MM.1S (cell line): Measurements from ENCODE around the gene NFAM1.

ENCODE experiments used
- DNase-seq: peaks from one replicate; pipeline ENCODE4 v3.0.0-alpha.2; 2015
- H2AFZ ChIP-seq: fragments of 300-600 bp; sonication (generic); 2 replicates; pipeline ENCODE4 v1.6.0; 2016; ENCODE audit warnings: antibody characterized with exemption, low read length
- H3F3A ChIP-seq: fragments of 300-600 bp; sonication (generic); 2 replicates; pipeline ENCODE4 v1.6.1; 2016; ENCODE audit warnings: mild to moderate bottlenecking, antibody characterized with exemption, low read length, moderate library complexity, mixed read lengths; ENCODE audit not compliant: insufficient read depth
- H3K27ac ChIP-seq: fragments of 300-600 bp; sonication (generic); 2 replicates; pipeline ENCODE4 v1.5.1; 2016; ENCODE audit warnings: mild to moderate bottlenecking, low read length
- H3K27me3 ChIP-seq: fragments of 300-600 bp; sonication (generic); replicated peaks from 2 replicates; pipeline ENCODE4 v1.6.0; 2016; ENCODE audit warnings: low read length; ENCODE audit not compliant: insufficient read depth
- H3K36me3 ChIP-seq: fragments of 300-600 bp; sonication (generic); replicated peaks from 2 replicates; pipeline ENCODE4 v1.6.1; 2016; ENCODE audit warnings: mild to moderate bottlenecking, low read length, mixed read lengths; ENCODE audit not compliant: insufficient read depth
- H3K4me1 ChIP-seq: fragments of 300-600 bp; sonication (generic); 2 replicates; pipeline ENCODE4 v1.6.1; 2016; ENCODE audit warnings: low read length, mixed read lengths
- H3K4me2 ChIP-seq: fragments of 300-600 bp; sonication (generic); 2 replicates; pipeline ENCODE4 v1.6.0; 2016; ENCODE audit warnings: low read depth, low read length
- H3K4me3 ChIP-seq: fragments of 300-600 bp; sonication (generic); 2 replicates; pipeline ENCODE4 v1.5.1; 2016; ENCODE audit warnings: low read length, mixed read lengths
- H3K79me2 ChIP-seq: fragments of 300-600 bp; sonication (generic); 2 replicates; pipeline ENCODE4 v1.6.1; 2016; ENCODE audit warnings: mixed run types, low read length, mixed read lengths
- H3K9ac ChIP-seq: fragments of 300-600 bp; sonication (generic); 2 replicates; pipeline ENCODE4 v1.6.1; 2016; ENCODE audit warnings: low read length, mixed read lengths
- H3K9me2 ChIP-seq: fragments of 300-600 bp; sonication (generic); replicated peaks from 2 replicates; pipeline ENCODE4 v1.6.1; 2016; ENCODE audit warnings: mild to moderate bottlenecking, low read length, mixed read lengths; ENCODE audit not compliant: insufficient read depth
- H3K9me3 ChIP-seq: fragments of 300-600 bp; sonication (generic); replicated peaks from 2 replicates; pipeline ENCODE4 v1.6.1; 2016; ENCODE audit warnings: mild to moderate bottlenecking, low read length, mixed read lengths; ENCODE audit not compliant: insufficient read depth
- H4K20me1 ChIP-seq: fragments of 300-600 bp; sonication (generic); 2 replicates; pipeline ENCODE4 v1.6.1; 2016; ENCODE audit warnings: mild to moderate bottlenecking, low read length, moderate library complexity, mixed read lengths; ENCODE audit not compliant: insufficient read depth
- CTCF ChIP-seq: fragments of 300-600 bp; sonication (generic); IDR thresholded peaks from 2 replicates; pipeline ENCODE4 v1.5.1; 2016; ENCODE audit warnings: antibody characterized with exemption, low read length, mixed read lengths
- EZH2 ChIP-seq: fragments of 300-600 bp; sonication (generic); optimal IDR thresholded peaks from 2 replicates; pipeline ENCODE3; 2017; ENCODE audit warnings: low read depth, mild to moderate bottlenecking, antibody characterized with exemption, low read length, mixed read lengths
- EZH2phosphoT487 ChIP-seq: fragments of 300-600 bp; sonication (generic); IDR thresholded peaks from 2 replicates; pipeline ENCODE4 v1.6.1; 2018; ENCODE audit warnings: antibody characterized with exemption, low read length

Gene NFAM1

GRCh38 chr22:42437488-42438292 is 5.5 kb upstream of the NFAM1 start:
- Histone ChIP-seq H4K20me1 (no peaks in the 10 kb centered on the region), H2AFZ (peak overlapping the region; percentile 82), H3K79me2 (no peaks in the 10 kb centered on the region), H3K4me3 (peak overlapping the region; percentile 70), H3K27me3 (peaks cover 30% of the 10 kb centered on the region), H3K4me2 (peak overlapping the region; percentile 96), H3K27ac (no peak overlapping the region; the same call in 1 of the 2 replicates), H3K9me3 (no peaks in the 10 kb centered on the region), H3K36me3 (no peaks in the 10 kb centered on the region), H3K9me2 (no peaks in the 10 kb centered on the region), H3K9ac (peak overlapping the region; percentile 33; the same call in 1 of the 2 replicates), H3F3A (peaks cover 9% of the 10 kb centered on the region; the same call in 1 of the 2 replicates), H3K4me1 (peaks cover 5% of the 10 kb centered on the region; the same call in 1 of the 2 replicates)
- peak; percentile 65 for DNase-seq
- TF ChIP-seq EZH2phosphoT487 (no peak), CTCF (peak; percentile 97)

DNA sequence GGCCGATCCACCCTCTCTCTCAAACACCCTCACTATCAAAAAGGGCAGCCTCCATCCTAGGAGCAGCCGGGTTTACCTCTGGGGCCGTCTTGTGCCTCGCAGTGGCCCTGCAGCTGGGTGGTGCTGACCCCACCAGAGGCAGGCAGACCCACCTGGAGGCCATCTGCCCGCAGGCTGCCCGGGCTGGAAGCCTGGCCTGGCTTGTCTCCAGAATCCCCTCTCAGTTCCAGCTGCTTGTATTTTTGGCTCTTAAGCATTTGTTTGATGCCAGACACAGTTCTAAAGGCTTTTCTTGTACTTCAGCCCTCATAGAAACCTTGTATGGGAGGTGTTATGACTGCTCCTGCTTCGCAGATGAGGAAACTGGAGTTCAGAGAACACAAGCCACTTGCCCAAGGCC is 4.2 kb upstream of the NFAM1 start:
- no peak for TF ChIP-seq EZH2phosphoT487
- TF ChIP-seq CTCF: no peak
- no peak for TF ChIP-seq EZH2
- DNase-seq: no peak
- H3K27ac ChIP-seq: no peak overlapping the region
- no peaks in the 10 kb centered on the region for H3K79me2 ChIP-seq
- no peaks in the 10 kb centered on the region for H3K9me3 ChIP-seq
- peaks cover 43% of the 10 kb centered on the region for H3K27me3 ChIP-seq
- H2AFZ ChIP-seq: no peak overlapping the region
- H3K4me1 ChIP-seq: peaks cover 5% of the 10 kb centered on the region; the same call in 1 of the 2 replicates
- no peaks in the 10 kb centered on the region for H3K36me3 ChIP-seq
- peaks cover 9% of the 10 kb centered on the region; the same call in 1 of the 2 replicates for H3F3A ChIP-seq
- no peak overlapping the region for H3K4me3 ChIP-seq
- H4K20me1 ChIP-seq: no peaks in the 10 kb centered on the region
- no peaks in the 10 kb centered on the region for H3K9me2 ChIP-seq
- H3K4me2 ChIP-seq: no peak overlapping the region
- no peak overlapping the region for H3K9ac ChIP-seq

- peaks cover 58% of the 10 kb centered on the region for H3K27me3 ChIP-seq
- no peak overlapping the region for H3K4me2 ChIP-seq
Observed at GRCh38 chr22:42434748-42435425, 2.7 kb upstream of the NFAM1 start.

More at GRCh38 chr22:42434748-42435425, 2.7 kb upstream of the NFAM1 start:
- Histone ChIP-seq H3K4me3 (no peak overlapping the region), H4K20me1 (no peaks in the 10 kb centered on the region), H2AFZ (no peak overlapping the region), H3K36me3 (no peaks in the 10 kb centered on the region), H3K9ac (no peak overlapping the region), H3K4me1 (peaks cover 2% of the 10 kb centered on the region; the same call in 1 of the 2 replicates), H3K9me2 (no peaks in the 10 kb centered on the region), H3F3A (peaks cover 9% of the 10 kb centered on the region; the same call in 1 of the 2 replicates), H3K79me2 (no peaks in the 10 kb centered on the region), H3K9me3 (no peaks in the 10 kb centered on the region), H3K27ac (no peak overlapping the region)
- TF ChIP-seq CTCF (no peak), EZH2 (no peak), EZH2phosphoT487 (no peak)
- no peak for DNase-seq
